Skeletal muscle satellite cell (primary cell): Measurements from ENCODE around the gene CCDC88C.
A peak's percentile ranks its signal among the peaks of the same experiment; 100 is the strongest.

Source experiments
- H3K27me3 ChIP-seq: 2 replicates; pipeline ENCODE4 v1.7.0; 2013; ENCODE audit warnings: low read length; ENCODE audit not compliant: control insufficient read depth, insufficient read depth
- H3K36me3 ChIP-seq: 2 replicates; pipeline ENCODE4 v1.7.0; 2013; ENCODE audit warnings: mild to moderate bottlenecking, control low read depth, low read length; ENCODE audit not compliant: insufficient read depth
- H3K4me1 ChIP-seq: 2 replicates; pipeline ENCODE4 v1.7.0; 2013; ENCODE audit warnings: low read length; ENCODE audit not compliant: control insufficient read depth, insufficient read depth
- H3K4me2 ChIP-seq: 2 replicates; pipeline ENCODE4 v1.7.0; 2013; ENCODE audit warnings: mild to moderate bottlenecking, low read length
- H3K4me3 ChIP-seq: 2 replicates; pipeline ENCODE4 v1.7.0; 2013; ENCODE audit warnings: low read length
- H3K9ac ChIP-seq: 2 replicates; pipeline ENCODE4 v1.7.0; 2013; ENCODE audit warnings: mild to moderate bottlenecking, low read depth, low read length, moderate library complexity
- H3K9me3 ChIP-seq: replicated peaks from 2 replicates; pipeline ENCODE4 v1.7.0; 2013; ENCODE audit warnings: mild to moderate bottlenecking, control low read depth, low read length

The CCDC88C gene

GRCh38 chr14:91245029-91245428, 172.6 kb downstream of the CCDC88C start:
- no peaks in the 10 kb centered on the region for H3K9me3 ChIP-seq
- no peaks in the 10 kb centered on the region for H3K36me3 ChIP-seq
- H3K4me3 ChIP-seq: peak overlapping the region; percentile 56
- H3K27me3 ChIP-seq: no peaks in the 10 kb centered on the region
- H3K9ac ChIP-seq: no peak overlapping the region
- H3K4me2 ChIP-seq: peak overlapping the region; percentile 77
- H3K4me1 ChIP-seq: peaks cover 28% of the 10 kb centered on the region

- peak within 1 kb of the TSS; percentile 72 for H3K9ac ChIP-seq
- H3K27me3 ChIP-seq: no peaks in the 10 kb centered on the region
- H3K4me2 ChIP-seq: peak within 1 kb of the TSS; percentile 77
- H3K36me3 ChIP-seq: no peaks in the 10 kb centered on the region
- peaks cover 28% of the 10 kb centered on the region for H3K4me1 ChIP-seq
- H3K4me3 ChIP-seq: peak within 1 kb of the TSS; percentile 56
- no peaks in the 10 kb centered on the region for H3K9me3 ChIP-seq
Observed at GRCh38 chr14:91244501-91244901, 173.1 kb downstream of the CCDC88C start, which contains the start of gene GPR68. Gene GPR68 (minus strand): TSS chr14:91244704. CDS start chr14:91235050, 9,654 bp downstream.

DNA sequence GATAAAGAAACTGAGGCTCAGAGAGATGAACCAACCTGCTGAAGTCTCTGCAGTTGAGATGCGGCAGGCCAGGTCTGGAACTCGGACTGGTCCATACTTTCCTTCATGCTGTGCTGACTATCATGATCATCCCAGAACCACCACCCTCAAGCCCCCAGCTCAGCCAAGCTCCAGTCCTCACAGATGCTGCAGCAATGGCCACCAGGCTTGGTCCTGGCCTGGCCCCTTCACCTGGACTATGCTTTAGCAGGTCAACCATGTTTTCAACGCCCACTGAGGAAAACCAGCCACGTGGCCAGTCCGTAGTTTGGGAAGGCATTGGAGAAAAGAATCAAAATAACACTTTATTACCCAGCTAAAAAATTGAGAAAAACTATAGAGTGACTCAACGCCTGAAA, 174.5 kb downstream of the CCDC88C start:
- peak overlapping the region; percentile 37 for H3K4me3 ChIP-seq
- peaks cover 28% of the 10 kb centered on the region for H3K4me1 ChIP-seq

DNA sequence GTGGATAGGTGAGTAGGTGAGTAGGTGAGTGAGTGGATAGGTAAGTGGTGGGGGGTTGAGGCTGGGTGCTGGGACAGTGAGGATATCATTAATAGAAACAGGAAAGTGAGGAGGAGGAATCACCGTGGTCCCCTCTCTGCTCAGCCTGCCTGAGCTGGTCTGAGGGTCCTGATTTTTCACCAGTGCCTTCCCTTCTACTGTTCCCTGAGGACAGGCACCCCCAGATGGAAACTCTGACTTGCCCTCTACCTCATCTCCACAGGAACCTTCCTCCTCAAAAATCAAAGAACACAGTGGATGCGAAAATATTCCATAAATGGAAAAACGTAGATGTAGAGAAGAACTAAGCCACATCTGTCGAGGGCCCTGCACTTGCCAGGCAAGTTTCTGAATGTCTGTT, 175.0 kb downstream of the CCDC88C start:
- Histone ChIP-seq H3K27me3 (no peaks in the 10 kb centered on the region), H3K9ac (peak overlapping the region; percentile 61), H3K4me3 (peak overlapping the region; percentile 37), H3K36me3 (no peaks in the 10 kb centered on the region), H3K4me2 (peak overlapping the region; percentile 77), H3K9me3 (no peaks in the 10 kb centered on the region), H3K4me1 (peaks cover 28% of the 10 kb centered on the region)

More for the DNA sequence above, 174.5 kb downstream of the CCDC88C start:
- Histone ChIP-seq H3K4me2 (peak overlapping the region; percentile 77), H3K9me3 (no peaks in the 10 kb centered on the region), H3K36me3 (no peaks in the 10 kb centered on the region), H3K9ac (peak overlapping the region; percentile 61), H3K27me3 (no peaks in the 10 kb centered on the region)

DNA sequence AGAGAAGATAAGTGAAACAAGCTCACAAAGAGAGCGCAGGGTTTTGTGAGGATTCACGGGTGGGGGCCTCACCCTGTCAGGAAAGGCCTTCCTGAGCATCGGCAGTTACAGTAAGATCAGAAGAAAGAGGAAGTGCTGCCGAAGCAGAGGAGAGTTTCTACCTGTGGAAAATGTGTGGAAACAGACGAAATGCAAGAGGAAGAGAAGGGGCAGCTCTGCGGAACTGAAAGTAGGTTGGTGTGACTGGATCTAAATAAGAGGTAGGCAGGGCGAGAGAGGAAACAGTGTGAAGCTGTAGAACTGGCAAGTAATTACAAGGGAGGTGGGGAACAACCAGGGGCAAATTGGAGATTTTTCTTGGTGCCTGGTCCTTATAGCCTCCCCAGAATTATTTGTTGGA, 175.8 kb downstream of the CCDC88C start:
- no peak overlapping the region for H3K4me2 ChIP-seq
- peaks cover 32% of the 10 kb centered on the region for H3K4me1 ChIP-seq
- H3K27me3 ChIP-seq: no peaks in the 10 kb centered on the region
- H3K36me3 ChIP-seq: no peaks in the 10 kb centered on the region
- H3K9me3 ChIP-seq: no peaks in the 10 kb centered on the region
- no peak overlapping the region for H3K9ac ChIP-seq
- no peak overlapping the region for H3K4me3 ChIP-seq

DNA sequence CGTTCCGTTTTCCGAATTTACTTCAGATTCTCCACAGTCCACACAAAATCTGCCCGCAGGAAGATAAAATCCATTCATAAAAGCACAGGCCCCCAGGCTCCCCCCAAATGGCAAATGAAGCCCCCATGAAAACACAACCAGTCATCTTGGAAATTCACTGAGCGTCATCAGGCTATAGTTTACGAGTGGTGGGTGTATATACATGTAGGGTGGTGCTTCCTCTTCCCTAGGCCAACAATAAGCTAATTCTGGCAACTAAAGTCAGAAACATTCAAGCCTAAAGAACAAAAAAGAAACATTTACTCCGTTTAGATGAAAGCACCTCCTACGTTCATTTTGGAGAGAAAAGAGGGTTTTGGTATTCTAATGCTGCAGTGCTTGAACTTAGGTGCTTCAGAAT, 179.0 kb downstream of the CCDC88C start:
- peaks cover 17% of the 10 kb centered on the region for H3K4me1 ChIP-seq
- no peaks in the 10 kb centered on the region for H3K9me3 ChIP-seq

GRCh38 chr14:91238085-91238484, 179.5 kb downstream of the CCDC88C start:
- H3K4me3 ChIP-seq: no peak overlapping the region
- peaks cover 4% of the 10 kb centered on the region for H3K36me3 ChIP-seq
- peaks cover 11% of the 10 kb centered on the region for H3K4me1 ChIP-seq
- H3K4me2 ChIP-seq: no peak overlapping the region
- no peaks in the 10 kb centered on the region for H3K9me3 ChIP-seq
- no peak overlapping the region for H3K9ac ChIP-seq
- H3K27me3 ChIP-seq: no peaks in the 10 kb centered on the region

More for the DNA sequence above, 179.0 kb downstream of the CCDC88C start:
- Histone ChIP-seq H3K4me2 (no peak overlapping the region), H3K4me3 (no peak overlapping the region), H3K36me3 (peaks cover 4% of the 10 kb centered on the region), H3K27me3 (no peaks in the 10 kb centered on the region), H3K9ac (no peak overlapping the region)

DNA sequence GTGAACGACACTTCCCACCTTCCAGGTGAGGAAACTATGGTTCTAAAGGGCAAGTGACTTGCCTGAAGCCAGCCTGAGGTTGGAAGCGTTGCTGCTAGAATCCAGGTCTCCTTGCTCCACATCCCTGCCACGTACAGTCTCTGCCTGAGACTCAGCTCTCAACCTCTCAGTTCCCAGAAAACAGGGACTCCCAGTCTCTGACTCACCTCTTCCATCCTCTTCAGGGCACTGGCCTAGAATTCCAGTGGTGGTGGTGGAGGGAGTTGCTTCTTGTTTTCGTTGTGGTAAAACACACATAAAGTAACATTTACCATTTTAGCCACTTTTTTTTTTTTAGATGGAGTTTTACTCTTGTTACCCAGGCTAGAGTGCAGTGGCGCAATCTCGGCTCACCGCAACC, 180.4 kb downstream of the CCDC88C start:
- Histone ChIP-seq H3K4me1 (peaks cover 5% of the 10 kb centered on the region), H3K9me3 (no peaks in the 10 kb centered on the region), H3K36me3 (peaks cover 4% of the 10 kb centered on the region), H3K4me3 (no peak overlapping the region), H3K9ac (no peak overlapping the region), H3K4me2 (no peak overlapping the region), H3K27me3 (no peaks in the 10 kb centered on the region)

GRCh38 chr14:91235841-91236240, 181.8 kb downstream of the CCDC88C start:
- H3K36me3 ChIP-seq: peaks cover 4% of the 10 kb centered on the region
- no peak overlapping the region for H3K4me3 ChIP-seq
- H3K27me3 ChIP-seq: no peaks in the 10 kb centered on the region
- H3K9ac ChIP-seq: no peak overlapping the region
- H3K4me1 ChIP-seq: peaks cover 11% of the 10 kb centered on the region
- H3K9me3 ChIP-seq: no peaks in the 10 kb centered on the region
- H3K4me2 ChIP-seq: no peak overlapping the region

GRCh38 chr14:91234791-91235114, 182.9 kb downstream of the CCDC88C start:
- no peak overlapping the region for H3K4me3 ChIP-seq
- no peaks in the 10 kb centered on the region for H3K27me3 ChIP-seq
- H3K9ac ChIP-seq: no peak overlapping the region
- peaks cover 4% of the 10 kb centered on the region for H3K36me3 ChIP-seq
- H3K4me2 ChIP-seq: no peak overlapping the region
- no peaks in the 10 kb centered on the region for H3K9me3 ChIP-seq
- H3K4me1 ChIP-seq: peaks cover 22% of the 10 kb centered on the region

DNA sequence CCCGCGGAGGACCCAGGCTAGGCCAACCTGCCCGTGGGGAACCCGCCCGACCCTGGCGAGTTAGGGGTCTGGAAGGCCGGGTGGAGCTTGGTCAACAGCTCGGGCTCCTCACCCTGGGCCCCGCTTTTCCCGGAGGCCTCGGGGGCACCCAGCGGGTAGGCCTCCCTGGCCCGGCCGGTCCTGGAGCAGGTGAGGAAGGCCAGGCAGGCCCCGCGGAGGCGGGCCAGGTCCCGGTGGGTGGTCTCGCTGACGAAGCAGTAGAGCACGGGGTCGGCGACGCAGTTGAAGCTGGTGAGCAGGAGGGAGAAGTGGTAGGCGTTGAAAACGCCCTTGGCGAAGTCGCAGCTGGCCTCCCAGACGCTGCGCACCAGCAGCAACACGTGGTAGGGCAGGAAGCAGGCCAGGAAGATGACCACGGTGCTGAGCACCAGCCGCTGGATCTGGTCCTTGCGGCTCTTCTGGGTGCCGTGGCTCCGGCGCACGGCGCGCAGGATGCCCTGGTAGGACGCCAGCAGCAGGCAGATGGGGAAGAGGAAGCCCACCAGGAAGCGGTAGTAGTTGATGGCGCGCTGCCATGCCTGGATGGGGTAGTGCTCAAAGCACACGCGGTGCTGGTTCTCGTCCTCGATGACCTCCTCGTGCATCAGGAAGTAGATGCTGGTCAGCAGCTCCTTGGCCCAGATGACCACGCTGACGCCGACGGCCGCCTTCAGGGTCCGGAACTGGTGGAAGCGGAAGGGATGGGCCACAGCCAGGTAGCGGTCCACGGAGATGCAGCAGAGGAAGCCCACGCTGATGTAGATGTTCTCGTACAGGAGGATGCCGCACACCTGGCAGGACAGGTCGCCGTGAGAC, 183.5 kb downstream of the CCDC88C start:
- H3K27me3 ChIP-seq: no peaks in the 10 kb centered on the region
- peaks cover 28% of the 10 kb centered on the region for H3K4me1 ChIP-seq

DNA sequence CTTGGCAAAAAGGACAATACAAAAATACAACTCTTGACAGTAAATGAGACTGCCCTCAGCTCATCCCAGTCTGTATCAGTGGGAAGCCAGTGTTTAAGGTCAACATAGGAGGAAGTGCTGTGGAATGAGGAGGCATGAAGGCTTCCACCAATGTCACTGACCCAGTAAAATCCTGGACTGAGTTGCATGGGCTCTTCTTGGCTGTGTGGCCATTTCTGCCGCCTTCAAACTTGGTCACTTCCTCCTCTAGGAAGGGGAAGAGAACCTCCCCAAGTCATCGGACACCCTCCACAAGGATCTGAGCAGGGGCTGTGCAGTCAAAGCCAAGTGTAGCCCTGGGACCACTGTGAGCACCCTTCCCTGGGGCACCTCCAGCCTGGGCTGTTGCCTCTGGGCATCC, 185.0 kb downstream of the CCDC88C start:
- Histone ChIP-seq H3K4me1 (peaks cover 43% of the 10 kb centered on the region), H3K9me3 (no peaks in the 10 kb centered on the region), H3K4me3 (no peak overlapping the region), H3K36me3 (peaks cover 4% of the 10 kb centered on the region), H3K27me3 (no peaks in the 10 kb centered on the region), H3K4me2 (no peak overlapping the region), H3K9ac (no peak overlapping the region)

More for the DNA sequence above, 183.5 kb downstream of the CCDC88C start:
- Histone ChIP-seq H3K4me2 (no peak overlapping the region), H3K4me3 (no peak overlapping the region), H3K36me3 (peaks cover 4% of the 10 kb centered on the region), H3K9ac (no peak overlapping the region), H3K9me3 (no peaks in the 10 kb centered on the region)
